HG02970 (cell line): Measurements from ENCODE around the gene CNOT4.
"Not testable (repeated sequence)": the region's sequence is repeated elsewhere in the genome, so short reads cannot be mapped to it uniquely, and the experiment has no call there.

Source experiments
- ATAC-seq: cut with Tn5 transposase; IDR thresholded peaks from one replicate; pipeline ENCODE4 v1.9.1; 2021; ENCODE audit warnings: mild to moderate bottlenecking, moderate library complexity, moderate number of reproducible peaks; ENCODE audit not compliant: unreplicated experiment, low FRiP score

The CNOT4 gene

GRCh38 chr7:135463908-135464307, 46.0 kb downstream of the CNOT4 start:
- ATAC-seq: no peak

DNA sequence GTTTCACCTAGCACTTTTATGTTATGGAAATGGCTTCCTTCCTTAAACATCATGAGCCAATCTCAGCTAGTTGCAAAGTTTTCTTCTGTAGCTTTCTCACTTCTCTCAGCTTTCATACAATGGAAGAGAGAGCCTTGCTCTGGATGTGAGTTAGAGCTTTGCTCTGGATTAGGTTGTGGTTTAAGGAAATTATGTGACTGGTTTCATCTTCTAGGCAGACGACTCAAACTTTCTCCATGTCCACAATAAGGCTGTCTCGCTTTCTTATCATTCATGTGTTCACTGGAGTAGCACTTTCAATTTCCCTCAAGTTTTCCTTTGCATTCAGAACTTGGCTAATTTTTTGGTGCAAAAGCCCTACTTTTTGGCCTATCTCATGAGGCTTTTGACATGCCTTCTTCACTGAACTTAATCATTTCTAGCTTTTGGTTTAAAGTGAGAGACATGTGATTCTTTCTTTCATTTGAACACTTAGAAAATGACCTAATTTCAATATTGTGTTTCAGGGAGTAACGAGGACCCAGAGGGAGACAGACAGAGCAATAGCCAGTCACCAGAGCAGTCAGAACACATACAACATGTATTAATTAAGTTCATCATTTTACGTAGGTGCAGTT, 49.8 kb downstream of the CNOT4 start:
- ATAC-seq: no peak

- ATAC-seq: no peak
These were observed 50.8 kb downstream of the CNOT4 start for GRCh38 chr7:135459076-135459475.

- no peak for ATAC-seq
These were observed 55.8 kb downstream of the CNOT4 start for GRCh38 chr7:135454060-135454459.

GRCh38 chr7:135449436-135449835, 60.5 kb downstream of the CNOT4 start:
- ATAC-seq: no peak

- no peak for ATAC-seq
These were observed 61.1 kb downstream of the CNOT4 start for GRCh38 chr7:135448753-135449152.

DNA sequence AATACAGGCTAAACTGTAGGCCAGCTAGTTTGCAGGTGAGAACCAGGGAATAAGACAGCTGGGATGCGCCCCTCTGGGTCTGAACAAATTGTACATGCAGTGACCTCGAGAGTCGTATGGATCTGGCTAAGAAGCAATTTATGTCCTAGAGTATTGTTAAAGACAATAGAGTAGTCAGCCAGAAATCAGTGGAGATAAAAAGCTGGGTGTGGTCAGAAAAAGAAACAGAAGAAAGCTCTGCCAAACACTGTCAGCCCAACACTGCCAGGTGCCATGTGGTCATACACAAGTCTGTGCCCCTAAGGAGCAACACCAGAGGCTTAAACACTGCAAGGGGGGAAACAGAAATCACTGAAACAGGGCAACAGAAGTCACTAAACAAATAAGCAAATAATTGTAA, 62.2 kb downstream of the CNOT4 start:
- no peak for ATAC-seq

DNA sequence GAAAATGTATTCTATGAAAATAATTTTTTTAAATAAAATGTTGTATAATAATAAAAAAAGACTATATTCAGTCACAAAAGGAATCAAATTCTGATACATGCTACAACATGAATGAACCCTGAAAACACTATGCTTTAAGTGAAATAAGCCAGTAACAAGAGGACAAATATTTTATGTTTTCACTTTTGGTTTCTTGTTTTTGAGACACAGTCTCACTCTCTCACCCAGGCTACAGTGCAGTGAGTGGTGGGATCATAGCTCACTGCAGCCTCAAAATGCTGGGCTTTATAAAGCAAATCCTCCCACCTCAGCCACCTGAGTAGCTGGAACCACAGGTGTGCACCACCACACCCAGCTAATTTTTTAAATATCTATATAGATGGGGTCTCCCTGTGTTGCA, 64.2 kb downstream of the CNOT4 start:
- ATAC-seq: no peak

DNA sequence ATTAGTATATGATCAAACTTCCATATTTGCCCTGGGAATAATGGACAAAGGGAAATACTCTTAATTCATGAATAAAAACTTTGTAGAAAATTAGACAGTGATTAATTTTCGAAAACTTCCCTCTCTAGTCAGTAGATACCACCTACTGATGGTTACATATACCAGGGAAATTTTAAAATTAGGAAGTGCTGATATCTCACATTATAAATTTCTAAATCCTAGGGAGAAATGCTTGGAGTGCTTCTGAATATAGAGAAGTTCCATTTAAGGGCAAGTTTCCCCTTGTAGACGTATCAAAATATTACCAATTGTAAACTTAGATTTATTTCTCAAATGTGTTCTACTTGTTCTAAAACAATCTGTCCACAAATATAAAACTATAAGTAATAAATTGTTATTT, 64.6 kb downstream of the CNOT4 start:
- ATAC-seq: not testable (repeated sequence)

GRCh38 chr7:135441791-135442190, 68.1 kb downstream of the CNOT4 start:
- no peak for ATAC-seq

DNA sequence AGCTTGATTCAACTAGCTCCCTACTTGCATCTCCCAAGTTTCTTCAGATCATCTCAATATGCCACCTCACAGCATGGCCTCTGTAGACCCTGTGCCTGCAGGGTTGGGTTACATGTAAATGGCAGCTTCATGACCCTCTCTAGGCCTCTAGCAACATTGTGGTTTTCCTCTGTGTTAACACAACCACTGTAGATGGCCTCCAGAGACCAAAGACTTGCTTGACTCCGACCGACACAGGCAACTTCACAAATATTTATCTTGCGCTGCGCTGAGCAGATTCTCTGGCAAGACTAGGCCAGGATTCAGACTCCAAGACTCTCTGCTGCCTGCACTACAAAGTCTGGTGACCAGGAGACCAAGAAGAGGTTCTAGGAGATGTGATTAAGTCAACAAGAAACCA, 75.9 kb downstream of the CNOT4 start:
- ATAC-seq: no peak

- no peak for ATAC-seq
These were observed 79.3 kb downstream of the CNOT4 start for GRCh38 chr7:135430626-135431025.

GRCh38 chr7:135428879-135429278, 81.0 kb downstream of the CNOT4 start:
- no peak for ATAC-seq

- no peak for ATAC-seq
These were observed 81.9 kb downstream of the CNOT4 start for GRCh38 chr7:135428011-135428410.

- no peak for ATAC-seq
These were observed 82.7 kb downstream of the CNOT4 start for GRCh38 chr7:135427166-135427565.

DNA sequence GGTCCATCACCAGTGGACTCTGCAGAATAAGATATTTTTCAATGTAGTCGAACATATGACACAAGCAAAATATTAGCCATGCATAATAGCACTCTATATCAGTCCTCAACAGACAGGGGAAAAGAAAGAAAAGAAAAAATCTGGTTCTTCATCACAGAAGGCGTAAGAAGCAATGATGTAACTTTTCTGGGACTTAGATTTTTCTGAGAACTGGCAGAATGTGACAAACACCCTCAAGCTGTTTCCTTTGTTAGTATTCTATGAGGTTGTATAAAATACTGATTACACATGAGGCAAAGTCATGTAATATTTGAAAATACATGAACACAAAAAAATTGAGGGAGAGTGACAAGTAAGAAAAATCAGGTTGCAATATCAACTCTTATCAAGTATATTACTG, 84.9 kb downstream of the CNOT4 start:
- no peak for ATAC-seq

- no peak for ATAC-seq
These were observed 89.1 kb downstream of the CNOT4 start for GRCh38 chr7:135420786-135421185.

DNA sequence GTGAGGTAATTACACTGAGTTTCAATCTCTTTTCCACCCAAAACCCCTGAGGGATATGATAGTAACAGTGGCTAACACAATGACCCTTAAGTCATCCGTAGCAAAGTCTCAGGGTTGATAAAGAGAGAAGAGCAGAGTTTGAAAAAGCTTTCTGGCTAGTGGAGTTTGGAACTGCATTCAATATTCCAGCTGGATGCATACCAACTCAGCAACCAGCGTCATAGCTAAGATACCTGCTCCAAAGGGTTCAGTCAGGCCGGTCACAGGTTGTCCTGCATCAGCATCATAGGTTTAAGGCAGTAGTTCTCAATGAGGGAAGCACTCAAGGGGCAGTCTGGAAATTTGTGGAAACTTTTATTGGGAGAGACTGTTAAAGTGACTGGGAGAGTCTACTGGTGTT, 93.5 kb downstream of the CNOT4 start:
- ATAC-seq: no peak

DNA sequence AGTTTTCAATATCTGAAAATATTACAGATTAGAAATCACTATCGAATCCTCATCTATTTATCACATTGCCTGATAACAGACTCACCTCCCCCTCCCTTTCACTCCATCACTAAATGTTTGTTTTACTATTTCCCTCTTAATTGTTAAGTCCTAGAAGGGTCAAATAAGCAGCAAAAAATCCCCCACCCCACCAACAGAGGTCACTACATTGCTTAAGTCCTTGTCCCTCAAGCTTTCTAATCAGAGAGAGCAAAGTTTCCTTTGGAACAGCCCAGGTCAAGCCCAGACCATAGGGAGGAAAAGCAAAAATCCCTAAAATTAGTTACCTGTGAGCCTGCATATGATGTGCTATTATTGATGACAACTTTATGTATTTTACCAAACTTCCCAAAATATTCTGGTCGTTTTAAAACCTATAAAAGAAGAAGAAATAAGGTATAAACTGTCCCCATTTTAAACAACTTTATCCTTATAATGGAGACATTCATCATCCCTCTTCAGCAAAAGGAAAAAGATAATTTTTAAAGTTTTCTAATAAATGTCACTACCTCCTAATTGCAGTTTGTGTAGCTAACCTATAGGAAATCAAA, 95.0 kb downstream of the CNOT4 start:
- ATAC-seq: no peak

- no peak for ATAC-seq
These were observed 95.7 kb downstream of the CNOT4 start for GRCh38 chr7:135414208-135414607.

DNA sequence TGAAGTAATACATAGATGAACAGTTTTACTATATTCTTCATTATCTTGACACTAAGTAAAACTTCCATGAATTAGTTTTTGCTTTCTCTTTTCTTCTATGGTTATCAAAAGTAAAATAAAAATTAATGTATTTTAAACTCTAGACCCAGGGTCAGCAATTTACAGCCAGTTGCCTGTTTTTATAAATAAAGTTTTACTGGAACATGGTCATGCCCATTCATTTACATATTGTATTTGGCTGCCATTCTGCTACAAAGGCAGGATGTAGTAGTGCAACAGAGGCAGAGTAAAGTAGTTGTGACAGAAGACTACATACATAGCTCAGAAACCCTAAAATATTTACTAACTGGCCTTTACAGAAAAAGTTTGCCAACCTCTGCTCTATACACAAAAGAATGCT, 98.8 kb downstream of the CNOT4 start:
- no peak for ATAC-seq

GRCh38 chr7:135410543-135410942, 99.4 kb downstream of the CNOT4 start:
- ATAC-seq: no peak
